ENCODE data around the gene FLT1.

The FLT1 gene

DNA sequence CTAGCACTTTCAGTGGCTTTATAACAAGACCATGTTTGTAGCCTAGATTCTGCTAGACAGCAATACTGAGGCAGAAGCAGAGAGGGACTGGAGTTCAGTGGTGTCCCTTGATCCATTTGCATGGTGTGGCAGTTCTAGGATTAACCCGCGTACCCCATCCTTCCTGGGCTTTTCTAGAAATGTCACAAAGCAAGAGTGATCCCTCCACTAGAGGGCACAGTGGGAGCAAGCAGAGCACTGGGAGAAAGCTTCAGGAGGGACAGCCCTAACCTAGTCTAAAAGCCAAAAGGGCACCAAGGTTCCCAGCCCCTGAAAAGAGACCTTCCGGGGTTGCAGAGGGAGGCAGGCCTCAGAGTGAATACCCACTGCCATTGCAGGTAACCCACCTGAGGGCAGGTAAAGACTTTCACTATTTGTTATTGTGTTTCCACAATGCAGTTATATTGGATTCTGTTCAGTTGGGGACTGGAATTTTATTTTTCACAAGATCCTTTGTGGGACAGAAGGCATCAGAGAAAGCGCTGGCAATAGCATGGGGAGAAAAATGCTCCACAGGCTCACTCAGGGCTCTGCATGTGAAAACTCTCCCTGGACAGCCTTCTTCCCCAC, 170.6 kb downstream of the FLT1 start:
- TF ChIP-seq ZNF658 (tag by site-specific recombination; IDR thresholded peaks at IDR 0.05) (no peak), ZFP69B (tag by site-specific recombination; IDR thresholded peaks at IDR 0.05) (no peak), ZNF654 (tag by site-specific recombination; IDR thresholded peaks at IDR 0.05; ENCODE audit: low read depth) (peak; percentile 75), ZNF341 (tag by site-specific recombination; IDR thresholded peaks at IDR 0.05; ENCODE audit: low read depth) (peak; percentile 32; the same call in 1 of the 2 replicates), ZSCAN30 (tag by site-specific recombination; IDR thresholded peaks at IDR 0.05) (peak; percentile 60; the same call in 1 of the 2 replicates)
- TF ChIP-seq, protein P1, sequence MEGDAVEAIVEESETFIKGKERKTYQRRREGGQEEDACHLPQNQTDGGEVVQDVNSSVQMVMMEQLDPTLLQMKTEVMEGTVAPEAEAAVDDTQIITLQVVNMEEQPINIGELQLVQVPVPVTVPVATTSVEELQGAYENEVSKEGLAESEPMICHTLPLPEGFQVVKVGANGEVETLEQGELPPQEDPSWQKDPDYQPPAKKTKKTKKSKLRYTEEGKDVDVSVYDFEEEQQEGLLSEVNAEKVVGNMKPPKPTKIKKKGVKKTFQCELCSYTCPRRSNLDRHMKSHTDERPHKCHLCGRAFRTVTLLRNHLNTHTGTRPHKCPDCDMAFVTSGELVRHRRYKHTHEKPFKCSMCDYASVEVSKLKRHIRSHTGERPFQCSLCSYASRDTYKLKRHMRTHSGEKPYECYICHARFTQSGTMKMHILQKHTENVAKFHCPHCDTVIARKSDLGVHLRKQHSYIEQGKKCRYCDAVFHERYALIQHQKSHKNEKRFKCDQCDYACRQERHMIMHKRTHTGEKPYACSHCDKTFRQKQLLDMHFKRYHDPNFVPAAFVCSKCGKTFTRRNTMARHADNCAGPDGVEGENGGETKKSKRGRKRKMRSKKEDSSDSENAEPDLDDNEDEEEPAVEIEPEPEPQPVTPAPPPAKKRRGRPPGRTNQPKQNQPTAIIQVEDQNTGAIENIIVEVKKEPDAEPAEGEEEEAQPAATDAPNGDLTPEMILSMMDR (tag by site-specific recombination; IDR thresholded peaks at IDR 0.05), result peak; percentile 25; the same call in 1 of the 2 replicates
- Histone ChIP-seq H3K4me1 (ENCODE audit: control insufficient read depth, insufficient read depth, low read length) (no peaks in the 10 kb centered on the region; the same call in 1 of the 2 replicates), H3K4me3 (ENCODE audit: low read depth, low read length) (no peak overlapping the region), H3K27ac (ENCODE audit: extremely low read depth, low read depth, low read length) (no peak overlapping the region), H3K9me3 (ENCODE audit: control insufficient read depth, insufficient read depth, low read depth, low read length) (no peaks in the 10 kb centered on the region), H3K36me3 (ENCODE audit: control insufficient read depth in 2 of 2, insufficient read depth in 1 of 2, low read length in 2 of 2) (no peaks in the 10 kb centered on the region)
- ChIA-PET POLR2A (no interaction called here), CTCF (interaction anchor here (0.5 to 2.4 kb wide), 15 partner anchors 9 to 522 kb away, joined by 3 to 9 read pairs (median 3); no protein-coding TSS in a partner anchor)

DNA sequence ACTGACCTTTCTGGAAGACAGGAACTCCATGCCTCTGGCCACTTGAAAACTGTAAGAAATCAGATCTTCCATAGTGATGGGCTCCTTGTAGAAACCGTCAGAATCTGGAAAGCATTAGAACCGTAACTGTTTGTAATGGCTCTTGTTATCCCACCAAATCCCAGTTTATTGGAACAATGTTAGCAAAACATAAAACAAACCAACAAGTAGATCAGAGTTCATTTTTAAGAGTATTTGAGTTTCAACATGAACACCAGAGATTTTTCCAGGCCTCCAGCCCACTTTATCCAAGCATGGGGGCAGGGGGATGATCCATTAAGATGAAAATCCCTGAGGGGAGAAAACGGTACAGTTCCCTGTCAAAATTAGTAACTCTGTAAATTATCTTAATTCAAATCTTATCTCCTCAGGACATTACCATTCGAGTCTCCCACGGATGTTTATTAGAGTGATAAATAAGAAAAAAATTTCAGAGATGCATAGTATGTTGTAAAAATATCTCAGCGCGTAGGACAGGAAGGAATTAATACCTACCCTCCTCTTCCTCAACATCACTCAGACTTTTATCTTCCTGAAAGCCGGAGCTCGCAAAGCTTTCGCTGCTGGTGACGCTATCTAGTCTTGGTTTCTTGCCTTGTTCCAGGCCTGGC, 172.5 kb downstream of the FLT1 start:
- ChIA-PET CTCF (interaction anchor here (0.9 kb wide), 1 partner anchor 10 kb away, joined by 3 read pairs; no protein-coding TSS in a partner anchor), POLR2A (no interaction called here)
- H3K4me3 ChIP-seq (ENCODE audit: low read depth, low read length), result no peak overlapping the region
- TF ChIP-seq, protein P2, sequence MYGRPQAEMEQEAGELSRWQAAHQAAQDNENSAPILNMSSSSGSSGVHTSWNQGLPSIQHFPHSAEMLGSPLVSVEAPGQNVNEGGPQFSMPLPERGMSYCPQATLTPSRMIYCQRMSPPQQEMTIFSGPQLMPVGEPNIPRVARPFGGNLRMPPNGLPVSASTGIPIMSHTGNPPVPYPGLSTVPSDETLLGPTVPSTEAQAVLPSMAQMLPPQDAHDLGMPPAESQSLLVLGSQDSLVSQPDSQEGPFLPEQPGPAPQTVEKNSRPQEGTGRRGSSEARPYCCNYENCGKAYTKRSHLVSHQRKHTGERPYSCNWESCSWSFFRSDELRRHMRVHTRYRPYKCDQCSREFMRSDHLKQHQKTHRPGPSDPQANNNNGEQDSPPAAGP (tag by site-specific recombination; IDR thresholded peaks at IDR 0.05), result no peak
- TF ChIP-seq HOXA7 (CRISPR knock-in tag; IDR thresholded peaks at IDR 0.05; ENCODE audit: borderline replicate concordance), result no peak
- no peak for TF ChIP-seq ZXDB (tag by site-specific recombination; IDR thresholded peaks at IDR 0.05)
- TF ChIP-seq ZNF76 (tag by site-specific recombination; IDR thresholded peaks at IDR 0.05; ENCODE audit: borderline replicate concordance, low read depth), result no peak
- TF ChIP-seq ZFP37 (tag by site-specific recombination; IDR thresholded peaks at IDR 0.05), result no peak
- TF ChIP-seq, protein P3, sequence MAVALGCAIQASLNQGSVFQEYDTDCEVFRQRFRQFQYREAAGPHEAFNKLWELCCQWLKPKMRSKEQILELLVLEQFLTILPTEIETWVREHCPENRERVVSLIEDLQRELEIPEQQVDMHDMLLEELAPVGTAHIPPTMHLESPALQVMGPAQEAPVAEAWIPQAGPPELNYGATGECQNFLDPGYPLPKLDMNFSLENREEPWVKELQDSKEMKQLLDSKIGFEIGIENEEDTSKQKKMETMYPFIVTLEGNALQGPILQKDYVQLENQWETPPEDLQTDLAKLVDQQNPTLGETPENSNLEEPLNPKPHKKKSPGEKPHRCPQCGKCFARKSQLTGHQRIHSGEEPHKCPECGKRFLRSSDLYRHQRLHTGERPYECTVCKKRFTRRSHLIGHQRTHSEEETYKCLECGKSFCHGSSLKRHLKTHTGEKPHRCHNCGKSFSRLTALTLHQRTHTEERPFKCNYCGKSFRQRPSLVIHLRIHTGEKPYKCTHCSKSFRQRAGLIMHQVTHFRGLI (tag by site-specific recombination; IDR thresholded peaks at IDR 0.05), result no peak
- TF ChIP-seq, protein P4, sequence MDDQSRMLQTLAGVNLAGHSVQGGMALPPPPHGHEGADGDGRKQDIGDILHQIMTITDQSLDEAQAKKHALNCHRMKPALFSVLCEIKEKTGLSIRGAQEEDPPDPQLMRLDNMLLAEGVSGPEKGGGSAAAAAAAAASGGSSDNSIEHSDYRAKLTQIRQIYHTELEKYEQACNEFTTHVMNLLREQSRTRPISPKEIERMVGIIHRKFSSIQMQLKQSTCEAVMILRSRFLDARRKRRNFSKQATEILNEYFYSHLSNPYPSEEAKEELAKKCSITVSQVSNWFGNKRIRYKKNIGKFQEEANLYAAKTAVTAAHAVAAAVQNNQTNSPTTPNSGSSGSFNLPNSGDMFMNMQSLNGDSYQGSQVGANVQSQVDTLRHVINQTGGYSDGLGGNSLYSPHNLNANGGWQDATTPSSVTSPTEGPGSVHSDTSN (CRISPR knock-in tag; IDR thresholded peaks at IDR 0.05), result no peak
- no peak for TF ChIP-seq ZBTB48 (tag by site-specific recombination; IDR thresholded peaks at IDR 0.05)
- no peak for TF ChIP-seq ZNF202 (tag by site-specific recombination; IDR thresholded peaks at IDR 0.05; ENCODE audit: borderline replicate concordance)
- no peak for TF ChIP-seq ZNF155 (tag by site-specific recombination; IDR thresholded peaks at IDR 0.05)
- no peak for TF ChIP-seq ZNF555 (tag by site-specific recombination; conservative IDR thresholded peaks at IDR 0.05)
- no peak for TF ChIP-seq ZNF350 (tag by site-specific recombination; IDR thresholded peaks at IDR 0.05)
- TF ChIP-seq, protein P5, sequence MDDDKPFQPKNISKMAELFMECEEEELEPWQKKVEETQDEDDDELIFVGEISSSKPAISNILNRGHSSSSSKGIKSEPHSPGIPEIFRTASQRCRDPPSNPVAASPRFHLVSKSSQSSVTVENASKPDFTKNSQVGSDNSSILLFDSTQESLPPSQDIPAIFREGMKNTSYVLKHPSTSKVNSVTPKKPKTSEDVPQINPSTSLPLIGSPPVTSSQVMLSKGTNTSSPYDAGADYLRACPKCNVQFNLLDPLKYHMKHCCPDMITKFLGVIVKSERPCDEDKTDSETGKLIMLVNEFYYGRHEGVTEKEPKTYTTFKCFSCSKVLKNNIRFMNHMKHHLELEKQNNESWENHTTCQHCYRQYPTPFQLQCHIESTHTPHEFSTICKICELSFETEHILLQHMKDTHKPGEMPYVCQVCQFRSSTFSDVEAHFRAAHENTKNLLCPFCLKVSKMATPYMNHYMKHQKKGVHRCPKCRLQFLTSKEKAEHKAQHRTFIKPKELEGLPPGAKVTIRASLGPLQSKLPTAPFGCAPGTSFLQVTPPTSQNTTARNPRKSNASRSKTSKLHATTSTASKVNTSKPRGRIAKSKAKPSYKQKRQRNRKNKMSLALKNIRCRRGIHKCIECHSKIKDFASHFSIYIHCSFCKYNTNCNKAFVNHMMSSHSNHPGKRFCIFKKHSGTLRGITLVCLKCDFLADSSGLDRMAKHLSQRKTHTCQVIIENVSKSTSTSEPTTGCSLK (tag by site-specific recombination; IDR thresholded peaks at IDR 0.05), result no peak
- TF ChIP-seq YY2 (tag by site-specific recombination; IDR thresholded peaks at IDR 0.05), result no peak
- TF ChIP-seq ZNF768 (tag by site-specific recombination; IDR thresholded peaks at IDR 0.05), result no peak
- no peak for TF ChIP-seq ZNF792 (tag by site-specific recombination; IDR thresholded peaks at IDR 0.05)
- TF ChIP-seq ZNF16 (tag by site-specific recombination; IDR thresholded peaks at IDR 0.05; ENCODE audit: low read depth), result no peak
- no peak for TF ChIP-seq ZNF843 (tag by site-specific recombination; IDR thresholded peaks at IDR 0.05)
- TF ChIP-seq, protein P6, sequence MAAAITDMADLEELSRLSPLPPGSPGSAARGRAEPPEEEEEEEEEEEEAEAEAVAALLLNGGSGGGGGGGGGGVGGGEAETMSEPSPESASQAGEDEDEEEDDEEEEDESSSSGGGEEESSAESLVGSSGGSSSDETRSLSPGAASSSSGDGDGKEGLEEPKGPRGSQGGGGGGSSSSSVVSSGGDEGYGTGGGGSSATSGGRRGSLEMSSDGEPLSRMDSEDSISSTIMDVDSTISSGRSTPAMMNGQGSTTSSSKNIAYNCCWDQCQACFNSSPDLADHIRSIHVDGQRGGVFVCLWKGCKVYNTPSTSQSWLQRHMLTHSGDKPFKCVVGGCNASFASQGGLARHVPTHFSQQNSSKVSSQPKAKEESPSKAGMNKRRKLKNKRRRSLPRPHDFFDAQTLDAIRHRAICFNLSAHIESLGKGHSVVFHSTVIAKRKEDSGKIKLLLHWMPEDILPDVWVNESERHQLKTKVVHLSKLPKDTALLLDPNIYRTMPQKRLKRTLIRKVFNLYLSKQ (tag by site-specific recombination; IDR thresholded peaks at IDR 0.05; ENCODE audit: borderline replicate concordance), result no peak

More for the DNA sequence above, 172.5 kb downstream of the FLT1 start:
- H3K27ac ChIP-seq (ENCODE audit: extremely low read depth, low read depth, low read length), result no peak overlapping the region
- no peaks in the 10 kb centered on the region for H3K9me3 ChIP-seq (ENCODE audit: control insufficient read depth, insufficient read depth, low read depth, low read length)
- H3K4me1 ChIP-seq (ENCODE audit: control insufficient read depth, insufficient read depth, low read length), result no peaks in the 10 kb centered on the region; the same call in 1 of the 2 replicates
- no peaks in the 10 kb centered on the region for H3K36me3 ChIP-seq (ENCODE audit: control insufficient read depth in 2 of 2, insufficient read depth in 1 of 2, low read length in 2 of 2)
